Endothelial cell of umbilical vein (primary cell): Measurements from ENCODE around the gene EML6. TPM values are rescaled to one million over a fixed set of nuclear protein-coding genes. Genes with fewer than 3 reads are reported as not detected.

ENCODE experiments used
- BruUV-seq: library from RNA; stranded (reverse); fragments of 400-500 nt; replicated peaks from 2 replicates; lab custom pipeline; 2021; lab: Mats Ljungman, UMichigan
- CTCF ChIA-PET: fragments of 300-600, 350-600 bp; sonication (Branson Sonifier 250); formaldehyde crosslinking; loops from one replicate; lab custom pipeline; 2021; ENCODE audit warnings: antibody characterized with exemption, inconsistent platforms; lab: Charles Lee
- POLR2A ChIA-PET: fragments of 300-600, 350-600 bp; sonication (Branson Sonifier 250); formaldehyde crosslinking; loops from one replicate; lab custom pipeline; 2021; ENCODE audit warnings: antibody characterized with exemption, inconsistent platforms; lab: Charles Lee
- DNase-seq: peaks from one replicate; pipeline ENCODE4 v3.0.0-alpha.2; 2011; ENCODE audit warnings: low read depth, low spot score
- FAIRE-seq: peaks from 2 replicates; lab custom pipeline; 2011; peaks lifted over from hg19 to GRCh38; lab: Jason Lieb, UNC
- H2AFZ ChIP-seq: 2 replicates; pipeline ENCODE4 v1.6.0; 2012; ENCODE audit warnings: low read depth, low read length, control low read depth, inconsistent platforms
- H3K27ac ChIP-seq: 2 replicates; pipeline ENCODE4 v1.5.1; 2011; ENCODE audit warnings: low read depth, mild to moderate bottlenecking, control low read depth, low read length, moderate library complexity; ENCODE audit not compliant: insufficient read depth
- H3K27me3 ChIP-seq, 2 experiments: 2 replicates each; pipeline versions ENCODE4 v1.6.0 to v1.6.1; 2011; ENCODE audit warnings: low read length in 2 of 2, mixed read lengths in 1 of 2; ENCODE audit not compliant: control insufficient read depth in 2 of 2, insufficient read depth in 2 of 2
- H3K36me3 ChIP-seq, 2 experiments: 2 replicates in 1 of 2; 3 replicates in 1 of 2; pipeline ENCODE4 v1.5.1; 2011; ENCODE audit warnings: low read length in 2 of 2, mild to moderate bottlenecking in 1 of 2, moderate library complexity in 1 of 2; ENCODE audit not compliant: control insufficient read depth in 2 of 2, insufficient read depth in 2 of 2; ENCODE audit errors: extremely low read depth in 1 of 2
- H3K4me1 ChIP-seq: 3 replicates; pipeline ENCODE4 v1.5.1; 2011; ENCODE audit warnings: mild to moderate bottlenecking, low read length; ENCODE audit not compliant: control insufficient read depth, insufficient read depth; ENCODE audit errors: extremely low read depth
- H3K4me2 ChIP-seq: 2 replicates; pipeline ENCODE4 v1.6.1; 2011; ENCODE audit warnings: low read length, control low read depth, mixed read lengths; ENCODE audit not compliant: insufficient read depth
- H3K4me3 ChIP-seq, 3 experiments: fragments of 200-600 bp in 1 of 3; sonication (generic), shearing (Covaris generic) in 1 of 3; replicated peaks in 1 of 3; 2 replicates each; pipeline ENCODE4 v1.5.1; 2011 to 2016; ENCODE audit warnings: control low read depth in 3 of 3, low read length in 3 of 3, mild to moderate bottlenecking in 2 of 3, inconsistent platforms in 1 of 3, low read depth in 1 of 3, moderate library complexity in 1 of 3; ENCODE audit not compliant: insufficient read depth in 1 of 3
- H3K79me2 ChIP-seq: 2 replicates; pipeline ENCODE4 v1.6.0; 2012; ENCODE audit warnings: low read length, inconsistent platforms; ENCODE audit not compliant: control insufficient read depth, insufficient read depth
- H3K9ac ChIP-seq: replicated peaks from 2 replicates; pipeline ENCODE3; 2011; ENCODE audit warnings: low read length, control low read depth; ENCODE audit not compliant: insufficient read depth; ENCODE audit errors: extremely low read depth
- H3K9me1 ChIP-seq: replicated peaks from 3 replicates; pipeline ENCODE4 v1.6.0; 2011; ENCODE audit warnings: mild to moderate bottlenecking, low read length; ENCODE audit not compliant: control insufficient read depth, insufficient read depth; ENCODE audit errors: extremely low read depth
- H3K9me3 ChIP-seq: replicated peaks from 2 replicates; pipeline ENCODE4 v1.5.1; 2012; ENCODE audit warnings: low read length, inconsistent platforms; ENCODE audit not compliant: control insufficient read depth, insufficient read depth
- H4K20me1 ChIP-seq: replicated peaks from 2 replicates; pipeline ENCODE3; 2011; ENCODE audit warnings: mild to moderate bottlenecking, low read length; ENCODE audit not compliant: control insufficient read depth, insufficient read depth; ENCODE audit errors: extremely low read depth
- EZH2 ChIP-seq: IDR thresholded peaks from 2 replicates; pipeline ENCODE4 v1.6.1; 2012; ENCODE audit warnings: borderline replicate concordance, low read depth, mild to moderate bottlenecking, moderate library complexity, low read length, inconsistent platforms; ENCODE audit not compliant: severe bottlenecking
- FOS ChIP-seq: IDR thresholded peaks from 2 replicates; pipeline ENCODE4 v1.6.1; 2011; ENCODE audit warnings: mild to moderate bottlenecking, low read length, moderate library complexity, borderline replicate concordance; ENCODE audit not compliant: insufficient read depth
- GATA2 ChIP-seq: IDR thresholded peaks from 2 replicates; pipeline ENCODE4 v1.7.0; 2011; ENCODE audit warnings: low read depth, mild to moderate bottlenecking, moderate library complexity, mixed read lengths, low read length; ENCODE audit not compliant: insufficient read length, insufficient read depth
- JUN ChIP-seq: IDR thresholded peaks from 2 replicates; pipeline ENCODE4 v1.6.1; 2011; ENCODE audit warnings: borderline replicate concordance, low read depth; ENCODE audit not compliant: insufficient read length, insufficient read depth
- MYC ChIP-seq: IDR thresholded peaks from one replicate; pipeline ENCODE4 v1.6.1; 2011; ENCODE audit warnings: mild to moderate bottlenecking, low read depth, low read length
- POLR2A ChIP-seq: IDR thresholded peaks from 2 replicates; pipeline ENCODE4 v1.6.1; 2012; ENCODE audit warnings: low read depth, mild to moderate bottlenecking, control low read depth, low read length
- POLR2AphosphoS5 ChIP-seq: IDR thresholded peaks from 2 replicates; pipeline ENCODE4 v1.6.1; 2012; ENCODE audit warnings: low read depth, mild to moderate bottlenecking, control low read depth, low read length, moderate library complexity; ENCODE audit not compliant: insufficient read depth
- dilution Hi-C: fragments of 300-500 bp; cut with MboI; formaldehyde crosslinking; loops from one replicate; pipeline ENCODE4 v1.15.0; 2019; ENCODE audit warnings: low sequenced_read_pairs; ENCODE audit not compliant: extremely low pct_ligation_motif_present
- intact Hi-C: fragments of 100-400 bp; cut with micrococcal nuclease; formaldehyde crosslinking; loops from one replicate; pipeline ENCODE4 v1.10.0; 2022
- polyA plus RNA-seq, 4 experiments: library from polyadenylated mRNA; depleted of rRNA in 3 of 4; stranded (reverse) in 3 of 4; unstranded in 1 of 4; fragments of >200 nt; gene quantifications; 2 replicates each; pipeline versions ENCODE4 v1.2.1 to v1.2.3, GENCODE V29; 2011 to 2012; ENCODE audit warnings: missing spikeins in 1 of 4
- total RNA-seq: library from RNA; stranded (reverse); gene quantifications from 2 replicates; pipeline ENCODE4 v1.2.3, GENCODE V29; 2021
- TF ChIP-seq, protein P1 (sequence below), 2 donors: IDR thresholded peaks; 1 replicate in 1 of 2; 2 replicates in 1 of 2; pipeline ENCODE4 v1.5.1; 2011; ENCODE audit warnings: low read length in 2 of 2, mild to moderate bottlenecking in 2 of 2, moderate library complexity in 2 of 2, control low read depth in 1 of 2, inconsistent platforms in 1 of 2, low read depth in 1 of 2; ENCODE audit not compliant: insufficient read depth in 1 of 2; ENCODE audit errors: extremely low read depth in 1 of 2
- TF ChIP-seq, protein P2 (sequence below): IDR thresholded peaks from 2 replicates; pipeline ENCODE4 v1.6.1; 2011; ENCODE audit not compliant: insufficient read depth, insufficient read length

Gene EML6
- total and polyA plus RNA-seq, 2 donors (not counting 3 experiments of a cell fraction or from before 2014, with no cell fraction given) = 0.79 to 2.1 TPM

DNA sequence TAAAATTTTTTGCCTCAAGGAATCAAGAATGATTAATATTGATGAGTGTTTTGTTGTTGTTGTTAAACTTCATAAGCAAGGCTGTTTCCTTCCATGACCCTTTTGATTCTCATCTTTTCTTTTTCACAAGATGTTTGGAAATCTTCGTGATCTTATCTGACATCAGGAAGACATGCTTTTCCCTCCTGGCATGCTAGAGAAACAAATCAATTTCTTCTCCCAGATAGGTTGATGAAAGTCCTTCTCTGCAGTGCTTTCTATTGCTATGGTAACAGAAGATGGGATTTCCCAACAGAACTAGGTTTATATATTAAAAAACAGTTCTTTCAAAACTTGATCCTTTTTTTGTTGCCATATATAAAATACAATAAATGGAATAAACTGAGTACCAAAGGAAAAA is 85.2 kb downstream of the EML6 start:
- Histone ChIP-seq H3K9ac (no peak overlapping the region), H2AFZ (no peak overlapping the region), H4K20me1 (no peaks in the 10 kb centered on the region), H3K36me3 (no peaks in the 10 kb centered on the region), H3K9me3 (no peaks in the 10 kb centered on the region), H3K4me3 (no peak overlapping the region), H3K4me2 (no peak overlapping the region), H3K27ac (no peak overlapping the region), H3K9me1 (no peaks in the 10 kb centered on the region), H3K27me3 (peaks cover 5% of the 10 kb centered on the region in 2 experiments), H3K4me1 (no peaks in the 10 kb centered on the region), H3K79me2 (no peaks in the 10 kb centered on the region)
- POLR2A ChIA-PET = no interaction called here
- BruUV-seq = no TSS peak
- TF ChIP-seq MYC = no peak
- TF ChIP-seq JUN = no peak
- TF ChIP-seq, protein P1, sequence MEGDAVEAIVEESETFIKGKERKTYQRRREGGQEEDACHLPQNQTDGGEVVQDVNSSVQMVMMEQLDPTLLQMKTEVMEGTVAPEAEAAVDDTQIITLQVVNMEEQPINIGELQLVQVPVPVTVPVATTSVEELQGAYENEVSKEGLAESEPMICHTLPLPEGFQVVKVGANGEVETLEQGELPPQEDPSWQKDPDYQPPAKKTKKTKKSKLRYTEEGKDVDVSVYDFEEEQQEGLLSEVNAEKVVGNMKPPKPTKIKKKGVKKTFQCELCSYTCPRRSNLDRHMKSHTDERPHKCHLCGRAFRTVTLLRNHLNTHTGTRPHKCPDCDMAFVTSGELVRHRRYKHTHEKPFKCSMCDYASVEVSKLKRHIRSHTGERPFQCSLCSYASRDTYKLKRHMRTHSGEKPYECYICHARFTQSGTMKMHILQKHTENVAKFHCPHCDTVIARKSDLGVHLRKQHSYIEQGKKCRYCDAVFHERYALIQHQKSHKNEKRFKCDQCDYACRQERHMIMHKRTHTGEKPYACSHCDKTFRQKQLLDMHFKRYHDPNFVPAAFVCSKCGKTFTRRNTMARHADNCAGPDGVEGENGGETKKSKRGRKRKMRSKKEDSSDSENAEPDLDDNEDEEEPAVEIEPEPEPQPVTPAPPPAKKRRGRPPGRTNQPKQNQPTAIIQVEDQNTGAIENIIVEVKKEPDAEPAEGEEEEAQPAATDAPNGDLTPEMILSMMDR (IDR thresholded peaks at IDR 0.05; ENCODE audit: extremely low read depth in 1 of 2, insufficient read depth in 1 of 2, low read depth in 1 of 2, low read length in 2 of 2) = no peak
- TF ChIP-seq POLR2A = no peak
- TF ChIP-seq, protein P2, sequence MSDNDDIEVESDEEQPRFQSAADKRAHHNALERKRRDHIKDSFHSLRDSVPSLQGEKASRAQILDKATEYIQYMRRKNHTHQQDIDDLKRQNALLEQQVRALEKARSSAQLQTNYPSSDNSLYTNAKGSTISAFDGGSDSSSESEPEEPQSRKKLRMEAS = no peak
- TF ChIP-seq FOS = no peak
- TF ChIP-seq POLR2AphosphoS5 = no peak
- TF ChIP-seq EZH2 = no peak
- no peak for TF ChIP-seq GATA2
- intact Hi-C loops (no loop called here), dilution Hi-C loops (no loop called here)
- CTCF ChIA-PET = no interaction called here
- no peak for FAIRE-seq
- DNase-seq = no peak
